Liver (tissue), 9 donors: ENCODE data around the gene SOX15. TPM values are rescaled to one million over a fixed set of nuclear protein-coding genes. Genes with fewer than 3 reads are reported as not detected.

ENCODE experiments used
- DNase-seq: peaks from one replicate; pipeline ENCODE4 v3.0.0-alpha.2; 2017; ENCODE audit warnings: low spot score
- H3K27ac ChIP-seq, 2 donors: one replicate each; pipeline ENCODE4 v1.7.0; 2013; ENCODE audit warnings: inconsistent platforms in 2 of 2, low read length in 2 of 2, control low read depth in 1 of 2, low read depth in 1 of 2, mild to moderate bottlenecking in 1 of 2
- H3K27me3 ChIP-seq, 4 donors: one replicate each; pipeline versions ENCODE4 v1.6.1 to v1.7.0; 2013; ENCODE audit warnings: low read length in 3 of 4, inconsistent platforms in 1 of 4, mild to moderate bottlenecking in 1 of 4, moderate library complexity in 1 of 4; ENCODE audit not compliant: control insufficient read depth in 4 of 4, insufficient read depth in 4 of 4
- H3K36me3 ChIP-seq, 4 donors: one replicate each; pipeline versions ENCODE4 v1.6.1 to v1.7.0; 2013; ENCODE audit warnings: low read length in 3 of 4, mild to moderate bottlenecking in 3 of 4, low read depth in 1 of 4, moderate library complexity in 1 of 4; ENCODE audit not compliant: control insufficient read depth in 4 of 4, insufficient read depth in 3 of 4
- H3K4me1 ChIP-seq, 4 donors: one replicate each; pipeline versions ENCODE4 v1.6.1 to v1.7.0; 2013; ENCODE audit warnings: low read length in 3 of 4, mild to moderate bottlenecking in 3 of 4, moderate library complexity in 1 of 4; ENCODE audit not compliant: control insufficient read depth in 4 of 4, insufficient read depth in 4 of 4
- H3K4me3 ChIP-seq, 3 donors: one replicate each; pipeline versions ENCODE4 v1.6.1 to v1.7.0; 2013; ENCODE audit warnings: low read length in 3 of 3, control low read depth in 1 of 3, low read depth in 1 of 3, mild to moderate bottlenecking in 1 of 3
- H3K9ac ChIP-seq, 2 donors: one replicate each; pipeline ENCODE4 v1.7.0; 2013; ENCODE audit warnings: low read length in 2 of 2, mild to moderate bottlenecking in 2 of 2, moderate library complexity in 2 of 2, control low read depth in 1 of 2, low read depth in 1 of 2
- H3K9me3 ChIP-seq, 4 donors: one replicate each; pipeline versions ENCODE4 v1.6.1 to v1.7.0; 2013; ENCODE audit warnings: low read length in 3 of 4; ENCODE audit not compliant: control insufficient read depth in 4 of 4
- FOXA1 ChIP-seq: IDR thresholded peaks from 2 replicates; pipeline ENCODE4 v1.6.1; 2016; ENCODE audit warnings: antibody characterized with exemption
- FOXA2 ChIP-seq: IDR thresholded peaks from 2 replicates; pipeline ENCODE4 v1.6.1; 2016; ENCODE audit warnings: antibody characterized with exemption
- GABPA ChIP-seq, 2 donors: IDR thresholded peaks in 1 of 2; conservative IDR thresholded peaks in 1 of 2; 2 replicates each; pipeline ENCODE4 v1.6.1; 2016; ENCODE audit warnings: antibody characterized with exemption in 2 of 2, mild to moderate bottlenecking in 1 of 2, moderate library complexity in 1 of 2
- HNF4A ChIP-seq, 2 donors: conservative IDR thresholded peaks; 2 replicates each; pipeline ENCODE4 v1.6.1; 2016; ENCODE audit warnings: antibody characterized with exemption in 2 of 2, mild to moderate bottlenecking in 2 of 2
- JUND ChIP-seq, 2 donors: IDR thresholded peaks; 2 replicates each; pipeline ENCODE4 v1.6.1; 2016; ENCODE audit warnings: antibody characterized with exemption in 2 of 2
- NR2F2 ChIP-seq: IDR thresholded peaks from 2 replicates; pipeline ENCODE4 v1.6.1; 2016; ENCODE audit warnings: antibody characterized with exemption
- RAD21 ChIP-seq, 2 donors: IDR thresholded peaks; 2 replicates each; pipeline ENCODE4 v1.6.1; 2016; ENCODE audit warnings: antibody characterized with exemption in 2 of 2, mild to moderate bottlenecking in 2 of 2
- RXRA ChIP-seq, 2 donors: IDR thresholded peaks; 2 replicates each; pipeline ENCODE4 v1.6.1; 2017 to 2018; ENCODE audit warnings: antibody characterized with exemption in 2 of 2, mild to moderate bottlenecking in 1 of 2
- SP1 ChIP-seq: IDR thresholded peaks from 2 replicates; pipeline ENCODE4 v1.6.1; 2018; ENCODE audit warnings: antibody characterized with exemption, mild to moderate bottlenecking
- TAF1 ChIP-seq: conservative IDR thresholded peaks from 2 replicates; pipeline ENCODE4 v1.6.1; 2016; ENCODE audit warnings: antibody characterized with exemption, mild to moderate bottlenecking
- YY1 ChIP-seq: IDR thresholded peaks from 2 replicates; pipeline ENCODE4 v1.6.1; 2016; ENCODE audit warnings: antibody characterized with exemption, mild to moderate bottlenecking
- WGBS: extraction: QIAGEN DNeasy Blood & Tissue Kit; methylation state at CpG from one replicate; pipeline ENCODE4 v1.1.7; 2013; 5-methylcytosine and 5-hydroxymethylcytosine counted together
- polyA plus RNA-seq, 2 donors: library from polyadenylated mRNA; stranded (reverse) in 1 of 2; unstranded in 1 of 2; fragments of 200-250 nt in 1 of 2; fragments of >200 nt in 1 of 2; fragmentation: Nextera tagmentation in 1 of 2; extraction: Ambion mirVana in 1 of 2; gene quantifications; one replicate each; pipeline versions ENCODE4 v1.2.1 to v1.2.3, GENCODE V29; 2013 to 2015
- total RNA-seq, 2 donors: library from RNA; depleted of rRNA; stranded (reverse); fragments of >200 nt; gene quantifications; one replicate each; pipeline ENCODE4 v1.2.3, GENCODE V29; 2014
- TF ChIP-seq, protein P1 (sequence below): IDR thresholded peaks from 2 replicates; pipeline ENCODE4 v1.6.1; 2016; ENCODE audit warnings: antibody characterized with exemption
- TF ChIP-seq, protein P2 (sequence below): IDR thresholded peaks from 2 replicates; pipeline ENCODE4 v1.6.1; 2016; ENCODE audit warnings: antibody characterized with exemption, mild to moderate bottlenecking
- TF ChIP-seq, protein P3 (sequence below): fragments of 150-350 bp; IDR thresholded peaks from 2 replicates; pipeline ENCODE4 v1.5.1; 2017; ENCODE audit warnings: improper control_type of control experiment, low read depth, low read length; ENCODE audit not compliant: missing input control
- TF ChIP-seq, protein P4 (sequence below): IDR thresholded peaks from 2 replicates; pipeline ENCODE4 v1.6.1; 2016; ENCODE audit warnings: antibody characterized with exemption
- donor health status: healthy.
- donor health status: healthy.
- donor health status: healthy.
- donor health status: healthy.
- donor health status: healthy.

Gene SOX15
- total and polyA plus RNA-seq, 4 donors: 0.06 to 0.33 (median 0.17) TPM; not detected in 1

DNA sequence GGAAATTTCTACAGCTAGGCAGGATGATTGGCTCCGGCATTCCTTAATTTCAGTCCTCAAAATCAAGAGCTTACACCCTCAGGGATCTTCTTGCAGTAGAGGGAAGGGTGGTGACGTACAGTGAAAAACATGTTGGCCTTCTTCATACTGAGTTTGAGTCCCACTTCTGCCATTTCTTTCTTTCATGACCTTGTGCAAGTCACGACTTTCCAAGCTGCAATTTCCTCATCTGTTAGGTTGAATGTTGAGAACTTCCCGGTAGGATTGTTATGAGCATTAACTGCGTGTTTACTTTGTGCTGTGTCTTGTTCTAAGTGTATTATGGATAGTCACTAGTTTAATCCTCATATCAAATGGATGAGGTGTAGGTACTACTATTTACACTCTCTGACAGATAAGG, 20.3 kb downstream of the SOX15 start:
- Histone ChIP-seq H3K9me3 (no peaks in the 10 kb centered on the region), H3K27ac (no peak overlapping the region), H3K27me3 (no peaks in the 10 kb centered on the region), H3K4me3 (no peak overlapping the region), H3K9ac (no peak overlapping the region), H3K4me1 (peaks cover 0 to 16% (median 13%) of the 10 kb centered on the region in 4 donors), H3K36me3 (peaks cover 5 to 43% (median 22%) of the 10 kb centered on the region in 4 donors)
- TF ChIP-seq GABPA (IDR thresholded peaks at IDR 0.05 in 1 of 2, conservative IDR thresholded peaks at IDR 0.05 in 1 of 2) (no peak), TAF1 (no peak), HNF4A (conservative IDR thresholded peaks at IDR 0.05) (no peak), RXRA (IDR thresholded peaks at IDR 0.05) (no peak), YY1 (no peak), JUND (IDR thresholded peaks at IDR 0.05) (no peak), FOXA1 (no peak), FOXA2 (no peak), NR2F2 (no peak), SP1 (no peak), RAD21 (IDR thresholded peaks at IDR 0.05) (no peak)
- TF ChIP-seq, protein P1, sequence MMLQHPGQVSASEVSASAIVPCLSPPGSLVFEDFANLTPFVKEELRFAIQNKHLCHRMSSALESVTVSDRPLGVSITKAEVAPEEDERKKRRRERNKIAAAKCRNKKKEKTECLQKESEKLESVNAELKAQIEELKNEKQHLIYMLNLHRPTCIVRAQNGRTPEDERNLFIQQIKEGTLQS: no peak
- TF ChIP-seq, protein P2, sequence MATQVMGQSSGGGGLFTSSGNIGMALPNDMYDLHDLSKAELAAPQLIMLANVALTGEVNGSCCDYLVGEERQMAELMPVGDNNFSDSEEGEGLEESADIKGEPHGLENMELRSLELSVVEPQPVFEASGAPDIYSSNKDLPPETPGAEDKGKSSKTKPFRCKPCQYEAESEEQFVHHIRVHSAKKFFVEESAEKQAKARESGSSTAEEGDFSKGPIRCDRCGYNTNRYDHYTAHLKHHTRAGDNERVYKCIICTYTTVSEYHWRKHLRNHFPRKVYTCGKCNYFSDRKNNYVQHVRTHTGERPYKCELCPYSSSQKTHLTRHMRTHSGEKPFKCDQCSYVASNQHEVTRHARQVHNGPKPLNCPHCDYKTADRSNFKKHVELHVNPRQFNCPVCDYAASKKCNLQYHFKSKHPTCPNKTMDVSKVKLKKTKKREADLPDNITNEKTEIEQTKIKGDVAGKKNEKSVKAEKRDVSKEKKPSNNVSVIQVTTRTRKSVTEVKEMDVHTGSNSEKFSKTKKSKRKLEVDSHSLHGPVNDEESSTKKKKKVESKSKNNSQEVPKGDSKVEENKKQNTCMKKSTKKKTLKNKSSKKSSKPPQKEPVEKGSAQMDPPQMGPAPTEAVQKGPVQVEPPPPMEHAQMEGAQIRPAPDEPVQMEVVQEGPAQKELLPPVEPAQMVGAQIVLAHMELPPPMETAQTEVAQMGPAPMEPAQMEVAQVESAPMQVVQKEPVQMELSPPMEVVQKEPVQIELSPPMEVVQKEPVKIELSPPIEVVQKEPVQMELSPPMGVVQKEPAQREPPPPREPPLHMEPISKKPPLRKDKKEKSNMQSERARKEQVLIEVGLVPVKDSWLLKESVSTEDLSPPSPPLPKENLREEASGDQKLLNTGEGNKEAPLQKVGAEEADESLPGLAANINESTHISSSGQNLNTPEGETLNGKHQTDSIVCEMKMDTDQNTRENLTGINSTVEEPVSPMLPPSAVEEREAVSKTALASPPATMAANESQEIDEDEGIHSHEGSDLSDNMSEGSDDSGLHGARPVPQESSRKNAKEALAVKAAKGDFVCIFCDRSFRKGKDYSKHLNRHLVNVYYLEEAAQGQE: no peak
- TF ChIP-seq, protein P3, sequence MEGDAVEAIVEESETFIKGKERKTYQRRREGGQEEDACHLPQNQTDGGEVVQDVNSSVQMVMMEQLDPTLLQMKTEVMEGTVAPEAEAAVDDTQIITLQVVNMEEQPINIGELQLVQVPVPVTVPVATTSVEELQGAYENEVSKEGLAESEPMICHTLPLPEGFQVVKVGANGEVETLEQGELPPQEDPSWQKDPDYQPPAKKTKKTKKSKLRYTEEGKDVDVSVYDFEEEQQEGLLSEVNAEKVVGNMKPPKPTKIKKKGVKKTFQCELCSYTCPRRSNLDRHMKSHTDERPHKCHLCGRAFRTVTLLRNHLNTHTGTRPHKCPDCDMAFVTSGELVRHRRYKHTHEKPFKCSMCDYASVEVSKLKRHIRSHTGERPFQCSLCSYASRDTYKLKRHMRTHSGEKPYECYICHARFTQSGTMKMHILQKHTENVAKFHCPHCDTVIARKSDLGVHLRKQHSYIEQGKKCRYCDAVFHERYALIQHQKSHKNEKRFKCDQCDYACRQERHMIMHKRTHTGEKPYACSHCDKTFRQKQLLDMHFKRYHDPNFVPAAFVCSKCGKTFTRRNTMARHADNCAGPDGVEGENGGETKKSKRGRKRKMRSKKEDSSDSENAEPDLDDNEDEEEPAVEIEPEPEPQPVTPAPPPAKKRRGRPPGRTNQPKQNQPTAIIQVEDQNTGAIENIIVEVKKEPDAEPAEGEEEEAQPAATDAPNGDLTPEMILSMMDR: no peak
- TF ChIP-seq, protein P4, sequence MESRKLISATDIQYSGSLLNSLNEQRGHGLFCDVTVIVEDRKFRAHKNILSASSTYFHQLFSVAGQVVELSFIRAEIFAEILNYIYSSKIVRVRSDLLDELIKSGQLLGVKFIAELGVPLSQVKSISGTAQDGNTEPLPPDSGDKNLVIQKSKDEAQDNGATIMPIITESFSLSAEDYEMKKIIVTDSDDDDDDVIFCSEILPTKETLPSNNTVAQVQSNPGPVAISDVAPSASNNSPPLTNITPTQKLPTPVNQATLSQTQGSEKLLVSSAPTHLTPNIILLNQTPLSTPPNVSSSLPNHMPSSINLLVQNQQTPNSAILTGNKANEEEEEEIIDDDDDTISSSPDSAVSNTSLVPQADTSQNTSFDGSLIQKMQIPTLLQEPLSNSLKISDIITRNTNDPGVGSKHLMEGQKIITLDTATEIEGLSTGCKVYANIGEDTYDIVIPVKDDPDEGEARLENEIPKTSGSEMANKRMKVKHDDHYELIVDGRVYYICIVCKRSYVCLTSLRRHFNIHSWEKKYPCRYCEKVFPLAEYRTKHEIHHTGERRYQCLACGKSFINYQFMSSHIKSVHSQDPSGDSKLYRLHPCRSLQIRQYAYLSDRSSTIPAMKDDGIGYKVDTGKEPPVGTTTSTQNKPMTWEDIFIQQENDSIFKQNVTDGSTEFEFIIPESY: no peak
- WGBS: 89% methylated on average over 5 of the region's 5 CpGs
- DNase-seq: no peak
